Neuron (in vitro differentiated cells): ENCODE data around the gene ART4.

Source experiments
- H2AFZ ChIP-seq: one replicate; pipeline ENCODE4 v1.6.1; 2013; ENCODE audit warnings: low read depth, mild to moderate bottlenecking, inconsistent platforms, low read length, moderate library complexity
- H3K27me3 ChIP-seq: one replicate; pipeline ENCODE4 v1.6.1; 2013; ENCODE audit warnings: low read length; ENCODE audit not compliant: insufficient read depth
- H3K36me3 ChIP-seq: one replicate; pipeline ENCODE4 v1.6.1; 2013; ENCODE audit warnings: low read length; ENCODE audit not compliant: insufficient read depth
- H3K4me1 ChIP-seq: one replicate; pipeline ENCODE4 v1.6.1; 2013; ENCODE audit warnings: low read length; ENCODE audit not compliant: insufficient read depth
- H3K4me3 ChIP-seq: 2 replicates; pipeline ENCODE4 v1.5.1; 2013; ENCODE audit warnings: mild to moderate bottlenecking, low read length, moderate library complexity
- H3K9me3 ChIP-seq: one replicate; pipeline ENCODE4 v1.6.1; 2013; ENCODE audit warnings: low read length

The ART4 gene

GRCh38 chr12:14873440-14874185 is 30.3 kb upstream of the ART4 start:
- no peaks in the 10 kb centered on the region for H3K4me1 ChIP-seq
- no peaks in the 10 kb centered on the region for H3K27me3 ChIP-seq
- no peaks in the 10 kb centered on the region for H3K36me3 ChIP-seq
- H3K4me3 ChIP-seq = no peak overlapping the region
- no peaks in the 10 kb centered on the region for H3K9me3 ChIP-seq
- H2AFZ ChIP-seq = no peak overlapping the region

DNA sequence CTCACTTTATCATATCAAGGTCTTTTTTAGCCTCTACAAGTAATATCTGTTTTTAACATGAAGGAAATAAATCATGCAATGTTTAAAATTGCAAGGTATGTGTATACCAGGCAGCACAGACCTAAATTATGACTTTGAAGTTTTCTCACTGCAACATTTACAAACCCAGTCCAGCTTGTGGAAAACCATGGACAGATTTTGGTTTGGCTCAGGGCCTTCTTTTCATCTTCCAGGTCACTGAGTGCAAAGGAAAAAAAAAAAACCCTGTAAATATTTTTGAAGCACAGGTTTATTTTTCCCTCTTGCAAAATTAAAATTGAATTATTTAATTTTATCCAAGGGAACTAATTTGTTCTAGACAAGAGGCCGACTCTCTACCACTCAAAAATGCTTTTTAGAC is 28.6 kb upstream of the ART4 start:
- Histone ChIP-seq H3K9me3 (no peaks in the 10 kb centered on the region), H3K4me3 (no peak overlapping the region), H3K4me1 (no peaks in the 10 kb centered on the region), H2AFZ (no peak overlapping the region), H3K27me3 (no peaks in the 10 kb centered on the region), H3K36me3 (no peaks in the 10 kb centered on the region)

GRCh38 chr12:14871247-14871646 is 27.9 kb upstream of the ART4 start:
- Histone ChIP-seq H2AFZ (no peak overlapping the region), H3K9me3 (no peaks in the 10 kb centered on the region), H3K27me3 (no peaks in the 10 kb centered on the region), H3K4me1 (no peaks in the 10 kb centered on the region), H3K4me3 (no peak overlapping the region), H3K36me3 (no peaks in the 10 kb centered on the region)

DNA sequence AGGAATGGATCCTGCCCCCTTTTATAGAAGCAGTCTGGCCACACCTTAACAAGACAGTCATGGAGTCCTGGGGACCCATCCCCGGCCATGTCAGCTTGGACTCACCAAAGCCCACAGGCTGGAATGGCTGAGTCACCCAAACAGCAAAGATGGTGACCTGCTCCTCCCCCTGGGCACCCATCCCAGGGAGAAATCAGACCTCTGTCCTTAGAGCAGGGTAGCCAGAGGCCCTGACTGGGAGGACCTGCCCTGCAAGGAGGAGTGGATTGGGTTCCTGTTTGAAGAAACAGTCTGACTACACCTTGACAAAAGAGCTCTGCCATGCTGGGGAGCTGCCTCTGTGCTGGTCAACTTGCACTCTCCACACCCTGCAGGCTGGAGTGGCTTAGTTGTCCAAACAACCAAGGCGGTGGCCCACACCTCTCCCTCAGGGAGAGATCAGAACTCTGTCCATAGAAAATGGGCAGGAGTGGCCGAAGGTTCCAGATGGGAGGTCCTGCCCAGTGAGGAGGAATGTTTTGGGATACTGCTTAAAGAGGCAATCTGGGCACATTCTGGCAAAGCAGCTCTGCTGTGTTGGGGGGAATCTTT is 25.7 kb upstream of the ART4 start:
- H3K27me3 ChIP-seq = no peaks in the 10 kb centered on the region
- H3K4me3 ChIP-seq = no peak overlapping the region
- H3K4me1 ChIP-seq = no peaks in the 10 kb centered on the region
- H2AFZ ChIP-seq = no peak overlapping the region
- H3K9me3 ChIP-seq = no peaks in the 10 kb centered on the region
- H3K36me3 ChIP-seq = no peaks in the 10 kb centered on the region

DNA sequence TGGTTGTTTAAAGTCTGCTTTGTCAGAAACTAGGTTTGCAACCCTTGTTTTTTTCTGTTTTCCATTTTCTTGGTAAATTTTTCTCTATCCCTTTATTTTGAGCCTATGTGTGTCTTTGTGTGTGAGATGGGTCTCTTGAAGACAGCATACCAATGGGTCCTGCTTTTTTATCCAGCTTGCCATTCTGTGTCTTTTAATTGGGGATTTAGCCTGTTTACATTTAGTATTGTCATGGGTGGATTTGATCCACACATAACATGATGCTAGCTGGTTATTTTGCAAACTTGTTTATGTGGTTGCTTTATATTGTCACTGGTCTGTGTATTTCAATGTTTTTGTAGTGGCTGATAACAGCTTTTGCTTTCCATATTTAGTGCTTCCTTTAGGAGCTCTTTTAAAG is 17.2 kb upstream of the ART4 start:
- no peaks in the 10 kb centered on the region for H3K9me3 ChIP-seq
- no peak overlapping the region for H2AFZ ChIP-seq
- H3K4me1 ChIP-seq = no peaks in the 10 kb centered on the region
- no peak overlapping the region for H3K4me3 ChIP-seq
- H3K36me3 ChIP-seq = no peaks in the 10 kb centered on the region
- no peaks in the 10 kb centered on the region for H3K27me3 ChIP-seq

GRCh38 chr12:14858513-14858912 is 15.2 kb upstream of the ART4 start:
- Histone ChIP-seq H3K4me1 (no peaks in the 10 kb centered on the region), H3K27me3 (no peaks in the 10 kb centered on the region), H3K9me3 (no peaks in the 10 kb centered on the region), H3K36me3 (no peaks in the 10 kb centered on the region), H3K4me3 (no peak overlapping the region), H2AFZ (no peak overlapping the region)

GRCh38 chr12:14854586-14855183 is 11.4 kb upstream of the ART4 start:
- Histone ChIP-seq H3K27me3 (no peaks in the 10 kb centered on the region), H3K4me1 (peaks cover 10% of the 10 kb centered on the region), H3K9me3 (no peaks in the 10 kb centered on the region), H3K4me3 (no peak overlapping the region), H2AFZ (no peak overlapping the region), H3K36me3 (no peaks in the 10 kb centered on the region)

- H2AFZ ChIP-seq = no peak overlapping the region
- H3K27me3 ChIP-seq = no peaks in the 10 kb centered on the region
- H3K4me3 ChIP-seq = no peak overlapping the region
- no peaks in the 10 kb centered on the region for H3K9me3 ChIP-seq
- H3K36me3 ChIP-seq = no peaks in the 10 kb centered on the region
- peaks cover 12% of the 10 kb centered on the region for H3K4me1 ChIP-seq
Observed at GRCh38 chr12:14853961-14854360, 10.6 kb upstream of the ART4 start.

- peaks cover 12% of the 10 kb centered on the region for H3K4me1 ChIP-seq
- H3K27me3 ChIP-seq = no peaks in the 10 kb centered on the region
- H3K9me3 ChIP-seq = no peaks in the 10 kb centered on the region
- no peak overlapping the region for H3K4me3 ChIP-seq
- no peak overlapping the region for H2AFZ ChIP-seq
- no peaks in the 10 kb centered on the region for H3K36me3 ChIP-seq
Observed at GRCh38 chr12:14852880-14853279, 9.6 kb upstream of the ART4 start.

GRCh38 chr12:14850929-14851663 is 7.8 kb upstream of the ART4 start:
- Histone ChIP-seq H2AFZ (no peak overlapping the region), H3K27me3 (no peaks in the 10 kb centered on the region), H3K4me1 (peaks cover 21% of the 10 kb centered on the region), H3K9me3 (no peaks in the 10 kb centered on the region), H3K36me3 (no peaks in the 10 kb centered on the region), H3K4me3 (no peak overlapping the region)

DNA sequence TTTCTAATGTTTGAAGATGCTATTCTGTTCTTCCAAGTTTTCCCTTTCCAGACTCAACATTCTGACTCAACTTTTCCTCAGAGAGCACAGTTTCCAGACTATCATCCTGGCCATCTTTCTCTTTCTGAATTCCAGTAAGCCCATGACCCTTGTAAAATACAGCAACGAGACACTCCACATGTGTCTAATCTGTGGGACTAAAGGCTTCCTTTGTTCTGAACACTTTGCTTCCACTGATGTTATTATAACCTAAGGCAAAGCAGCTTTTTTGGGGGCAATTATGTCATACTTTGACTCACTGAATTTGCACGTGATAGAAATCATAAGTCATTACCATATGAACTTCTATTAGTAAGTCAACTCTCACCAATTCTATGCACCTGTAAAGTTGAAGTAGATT is 6.3 kb upstream of the ART4 start:
- no peaks in the 10 kb centered on the region for H3K36me3 ChIP-seq
- no peak overlapping the region for H3K4me3 ChIP-seq
- no peaks in the 10 kb centered on the region for H3K27me3 ChIP-seq
- H3K4me1 ChIP-seq = peaks cover 21% of the 10 kb centered on the region
- H2AFZ ChIP-seq = no peak overlapping the region
- H3K9me3 ChIP-seq = no peaks in the 10 kb centered on the region

DNA sequence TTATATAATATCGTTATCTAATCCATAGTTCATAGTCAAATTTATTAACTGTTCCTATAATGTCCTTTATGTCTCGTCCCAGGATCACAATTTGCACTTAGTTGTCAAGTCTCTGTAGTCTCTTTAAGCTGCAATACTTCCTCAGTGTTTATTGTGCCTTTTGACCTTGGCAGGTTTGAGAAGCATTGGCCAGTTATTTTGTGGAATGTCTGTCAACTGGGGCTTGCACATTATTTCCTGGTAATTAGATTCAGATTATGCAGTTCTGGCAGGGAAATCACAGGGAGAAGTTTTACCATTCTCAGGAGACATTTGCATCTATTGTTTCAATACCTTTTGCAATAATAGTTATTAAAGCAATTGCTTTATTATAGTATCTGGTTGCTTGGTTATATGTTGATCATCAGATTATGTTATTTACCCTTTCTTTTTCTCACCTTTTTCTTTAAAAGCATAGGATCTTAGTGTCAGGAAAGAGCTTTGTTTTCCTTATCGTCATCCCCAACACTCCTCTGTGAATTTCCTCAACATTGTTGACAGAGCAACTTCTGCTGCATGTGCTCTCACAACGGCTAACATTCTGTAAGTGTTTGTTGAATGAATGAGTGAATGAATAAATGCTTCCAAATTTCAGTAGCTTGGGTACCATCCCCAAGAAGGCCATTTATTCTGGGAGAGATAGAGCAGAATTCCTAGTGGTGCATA is 3.7 kb upstream of the ART4 start:
- Histone ChIP-seq H3K4me1 (peaks cover 21% of the 10 kb centered on the region), H3K27me3 (no peaks in the 10 kb centered on the region)

More for the DNA sequence above, 3.7 kb upstream of the ART4 start:
- no peaks in the 10 kb centered on the region for H3K36me3 ChIP-seq
- H2AFZ ChIP-seq = no peak overlapping the region
- no peaks in the 10 kb centered on the region for H3K9me3 ChIP-seq
- H3K4me3 ChIP-seq = no peak overlapping the region
